ENCODE results near the gene RASA4B.
"Not testable (repeated sequence)": the region's sequence is repeated elsewhere in the genome, so short reads cannot be mapped to it uniquely, and the experiment has no call there.

DNA sequence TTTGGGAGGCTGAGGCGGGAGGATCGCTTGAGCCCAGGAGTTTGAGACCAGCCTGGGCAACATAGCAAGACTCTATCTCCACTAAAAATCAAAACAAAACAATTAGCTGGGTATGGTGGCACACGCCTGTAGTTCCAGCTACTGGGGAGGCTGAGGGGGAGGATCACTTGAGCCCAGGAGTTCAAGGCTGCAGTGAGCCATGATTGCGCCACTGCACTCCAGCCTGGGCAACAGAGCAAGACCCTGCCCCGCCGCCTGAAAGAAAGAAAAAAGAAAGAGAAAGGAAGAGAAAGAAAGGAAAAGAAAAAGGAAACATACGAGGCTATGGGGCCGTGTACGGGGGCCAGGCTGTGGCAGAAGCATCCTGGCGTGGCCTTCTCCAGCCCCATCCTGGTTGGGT is 62.6 kb downstream of the RASA4B start:
- TF ChIP-seq, protein P1, sequence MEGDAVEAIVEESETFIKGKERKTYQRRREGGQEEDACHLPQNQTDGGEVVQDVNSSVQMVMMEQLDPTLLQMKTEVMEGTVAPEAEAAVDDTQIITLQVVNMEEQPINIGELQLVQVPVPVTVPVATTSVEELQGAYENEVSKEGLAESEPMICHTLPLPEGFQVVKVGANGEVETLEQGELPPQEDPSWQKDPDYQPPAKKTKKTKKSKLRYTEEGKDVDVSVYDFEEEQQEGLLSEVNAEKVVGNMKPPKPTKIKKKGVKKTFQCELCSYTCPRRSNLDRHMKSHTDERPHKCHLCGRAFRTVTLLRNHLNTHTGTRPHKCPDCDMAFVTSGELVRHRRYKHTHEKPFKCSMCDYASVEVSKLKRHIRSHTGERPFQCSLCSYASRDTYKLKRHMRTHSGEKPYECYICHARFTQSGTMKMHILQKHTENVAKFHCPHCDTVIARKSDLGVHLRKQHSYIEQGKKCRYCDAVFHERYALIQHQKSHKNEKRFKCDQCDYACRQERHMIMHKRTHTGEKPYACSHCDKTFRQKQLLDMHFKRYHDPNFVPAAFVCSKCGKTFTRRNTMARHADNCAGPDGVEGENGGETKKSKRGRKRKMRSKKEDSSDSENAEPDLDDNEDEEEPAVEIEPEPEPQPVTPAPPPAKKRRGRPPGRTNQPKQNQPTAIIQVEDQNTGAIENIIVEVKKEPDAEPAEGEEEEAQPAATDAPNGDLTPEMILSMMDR (IDR thresholded peaks at IDR 0.05; ENCODE audit: insufficient read depth, low read length) = not testable (repeated sequence)
- TF ChIP-seq POLR2AphosphoS5 (IDR thresholded peaks at IDR 0.05; ENCODE audit: low read depth) = not testable (repeated sequence)
- TF ChIP-seq, protein P2, sequence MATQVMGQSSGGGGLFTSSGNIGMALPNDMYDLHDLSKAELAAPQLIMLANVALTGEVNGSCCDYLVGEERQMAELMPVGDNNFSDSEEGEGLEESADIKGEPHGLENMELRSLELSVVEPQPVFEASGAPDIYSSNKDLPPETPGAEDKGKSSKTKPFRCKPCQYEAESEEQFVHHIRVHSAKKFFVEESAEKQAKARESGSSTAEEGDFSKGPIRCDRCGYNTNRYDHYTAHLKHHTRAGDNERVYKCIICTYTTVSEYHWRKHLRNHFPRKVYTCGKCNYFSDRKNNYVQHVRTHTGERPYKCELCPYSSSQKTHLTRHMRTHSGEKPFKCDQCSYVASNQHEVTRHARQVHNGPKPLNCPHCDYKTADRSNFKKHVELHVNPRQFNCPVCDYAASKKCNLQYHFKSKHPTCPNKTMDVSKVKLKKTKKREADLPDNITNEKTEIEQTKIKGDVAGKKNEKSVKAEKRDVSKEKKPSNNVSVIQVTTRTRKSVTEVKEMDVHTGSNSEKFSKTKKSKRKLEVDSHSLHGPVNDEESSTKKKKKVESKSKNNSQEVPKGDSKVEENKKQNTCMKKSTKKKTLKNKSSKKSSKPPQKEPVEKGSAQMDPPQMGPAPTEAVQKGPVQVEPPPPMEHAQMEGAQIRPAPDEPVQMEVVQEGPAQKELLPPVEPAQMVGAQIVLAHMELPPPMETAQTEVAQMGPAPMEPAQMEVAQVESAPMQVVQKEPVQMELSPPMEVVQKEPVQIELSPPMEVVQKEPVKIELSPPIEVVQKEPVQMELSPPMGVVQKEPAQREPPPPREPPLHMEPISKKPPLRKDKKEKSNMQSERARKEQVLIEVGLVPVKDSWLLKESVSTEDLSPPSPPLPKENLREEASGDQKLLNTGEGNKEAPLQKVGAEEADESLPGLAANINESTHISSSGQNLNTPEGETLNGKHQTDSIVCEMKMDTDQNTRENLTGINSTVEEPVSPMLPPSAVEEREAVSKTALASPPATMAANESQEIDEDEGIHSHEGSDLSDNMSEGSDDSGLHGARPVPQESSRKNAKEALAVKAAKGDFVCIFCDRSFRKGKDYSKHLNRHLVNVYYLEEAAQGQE (IDR thresholded peaks at IDR 0.05; ENCODE audit: insufficient replicate concordance, low read depth) = not testable (repeated sequence)

Measured in HL-60 (cell line).